Esophagus muscularis mucosa (tissue), 4 donors: ENCODE data around the gene RFX3. TPM values are rescaled to one million over a fixed set of nuclear protein-coding genes. Genes with fewer than 3 reads are reported as not detected.

Experiments
- DNase-seq: peaks from one replicate; pipeline ENCODE4 v3.0.0-alpha.2; 2017; ENCODE audit errors: extremely low spot score
- H3K27ac ChIP-seq, 4 donors: fragments of 200-600 bp; sonication (generic); replicated peaks in 1 of 4; 1 replicate in 3 of 4; 2 replicates in 1 of 4; pipeline ENCODE4 v1.5.1; 2016 to 2019; ENCODE audit warnings: mild to moderate bottlenecking in 1 of 4
- H3K27me3 ChIP-seq, 4 donors: fragments of 200-600 bp; sonication (generic); one replicate each; pipeline versions ENCODE4 v1.5.1 to v1.6.0; 2016 to 2019
- H3K36me3 ChIP-seq, 4 donors: fragments of 200-600 bp; sonication (generic); one replicate each; pipeline ENCODE4 v1.5.1; 2016 to 2019
- H3K4me1 ChIP-seq, 4 donors: fragments of 200-600 bp; sonication (generic); one replicate each; pipeline ENCODE4 v1.5.1; 2016 to 2019
- H3K4me3 ChIP-seq, 4 donors: fragments of 200-600 bp; sonication (generic); 1 replicate in 2 of 4; 2 replicates in 2 of 4; pipeline ENCODE4 v1.5.1; 2016 to 2019; ENCODE audit warnings: mild to moderate bottlenecking in 4 of 4, moderate library complexity in 1 of 4
- H3K9me3 ChIP-seq, 4 donors: fragments of 200-600 bp; sonication (generic); 1 replicate in 3 of 4; 2 replicates in 1 of 4; pipeline ENCODE4 v1.5.1; 2016 to 2019
- CTCF ChIP-seq, 3 experiments: fragments of 200-600 bp in 2 of 3; fragments of 450-650 bp in 1 of 3; sonication (generic) in 2 of 3; IDR thresholded peaks; one replicate each; pipeline ENCODE4 v1.5.1; 2017 to 2019; ENCODE audit warnings: antibody characterized with exemption in 3 of 3, mild to moderate bottlenecking in 2 of 3, moderate library complexity in 1 of 3
- EP300 ChIP-seq: sonication (generic); formaldehyde crosslinking; IDR thresholded peaks from one replicate; pipeline ENCODE4 v1.6.1; 2017; ENCODE audit warnings: antibody characterized with exemption
- POLR2A ChIP-seq: fragments of 450-650 bp; IDR thresholded peaks from one replicate; pipeline ENCODE4 v1.6.1; 2017; ENCODE audit warnings: antibody characterized with exemption, moderate library complexity, mild to moderate bottlenecking, low read depth
- POLR2AphosphoS5 ChIP-seq, 2 donors: sonication (generic); formaldehyde crosslinking; IDR thresholded peaks; one replicate each; pipeline ENCODE4 v1.6.1; 2017; ENCODE audit warnings: antibody characterized with exemption in 2 of 2
- WGBS: methylation state at CpG from one replicate; pipeline ENCODE4 v1.1.5; 2018; 5-methylcytosine and 5-hydroxymethylcytosine counted together
- intact Hi-C: fragments of 100-400 bp; cut with DNase I; formaldehyde crosslinking; loops from one replicate; pipeline ENCODE4 v1.15.1; 2023
- total RNA-seq, 4 donors: library from RNA; depleted of rRNA; stranded (reverse); fragments of >200 nt; gene quantifications; one replicate each; pipeline versions ENCODE4 v1.1.0 to v1.2.1, GENCODE V29; 2016

Gene RFX3
- total RNA-seq, 4 donors from 2014 or later: 4.5 to 7.9 (median 5.5) TPM

- TF ChIP-seq EP300: no peak
- TF ChIP-seq POLR2A: no peak
- TF ChIP-seq CTCF (IDR thresholded peaks at IDR 0.05): no peak
- no peak for TF ChIP-seq POLR2AphosphoS5 (IDR thresholded peaks at IDR 0.05)
- intact Hi-C loops: no loop called here
- no peaks in the 10 kb centered on the region for H3K4me1 ChIP-seq
- H3K27ac ChIP-seq: no peak overlapping the region
- no peaks in the 10 kb centered on the region for H3K9me3 ChIP-seq
- H3K4me3 ChIP-seq: no peak overlapping the region
- H3K36me3 ChIP-seq: peaks cover 0 to 33% (median 2%) of the 10 kb centered on the region in 4 donors
- no peak for DNase-seq
- WGBS: 84% methylated on average over 1 of the region's 1 CpG
- H3K27me3 ChIP-seq: no peaks in the 10 kb centered on the region
Observed at GRCh38 chr9:3268223-3268622, 257.6 kb downstream of the RFX3 start.

DNA sequence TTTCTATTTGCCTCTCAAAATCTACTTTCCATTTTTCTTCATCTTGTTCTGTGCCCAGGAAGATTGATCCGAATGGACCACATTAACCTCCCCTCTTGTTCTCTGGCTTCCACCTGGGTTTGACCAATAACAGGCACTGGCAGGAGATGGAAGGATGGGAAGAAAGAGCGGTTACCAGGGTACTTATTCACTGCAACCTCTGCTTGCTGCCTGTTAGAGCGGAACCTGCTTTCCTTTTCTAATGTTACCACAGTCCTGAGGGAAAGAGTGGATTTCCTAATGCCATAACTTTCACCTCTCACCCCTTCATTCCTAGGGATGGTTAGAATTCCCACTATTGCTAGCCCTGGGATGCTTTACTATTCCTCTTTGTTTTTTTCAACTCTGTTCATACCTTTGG lies 262.1 kb downstream of the RFX3 start:
- Histone ChIP-seq H3K27ac (no peak overlapping the region), H3K4me3 (no peak overlapping the region), H3K27me3 (no peaks in the 10 kb centered on the region), H3K9me3 (no peaks in the 10 kb centered on the region), H3K36me3 (peaks cover 0 to 35% (median 10%) of the 10 kb centered on the region in 4 donors), H3K4me1 (no peaks in the 10 kb centered on the region)
- WGBS: 97% methylated on average over 3 of the region's 3 CpGs
- intact Hi-C loops: no loop called here
- no peak for DNase-seq
- TF ChIP-seq POLR2A (no peak), CTCF (IDR thresholded peaks at IDR 0.05) (no peak), EP300 (no peak), POLR2AphosphoS5 (IDR thresholded peaks at IDR 0.05) (no peak)

DNA sequence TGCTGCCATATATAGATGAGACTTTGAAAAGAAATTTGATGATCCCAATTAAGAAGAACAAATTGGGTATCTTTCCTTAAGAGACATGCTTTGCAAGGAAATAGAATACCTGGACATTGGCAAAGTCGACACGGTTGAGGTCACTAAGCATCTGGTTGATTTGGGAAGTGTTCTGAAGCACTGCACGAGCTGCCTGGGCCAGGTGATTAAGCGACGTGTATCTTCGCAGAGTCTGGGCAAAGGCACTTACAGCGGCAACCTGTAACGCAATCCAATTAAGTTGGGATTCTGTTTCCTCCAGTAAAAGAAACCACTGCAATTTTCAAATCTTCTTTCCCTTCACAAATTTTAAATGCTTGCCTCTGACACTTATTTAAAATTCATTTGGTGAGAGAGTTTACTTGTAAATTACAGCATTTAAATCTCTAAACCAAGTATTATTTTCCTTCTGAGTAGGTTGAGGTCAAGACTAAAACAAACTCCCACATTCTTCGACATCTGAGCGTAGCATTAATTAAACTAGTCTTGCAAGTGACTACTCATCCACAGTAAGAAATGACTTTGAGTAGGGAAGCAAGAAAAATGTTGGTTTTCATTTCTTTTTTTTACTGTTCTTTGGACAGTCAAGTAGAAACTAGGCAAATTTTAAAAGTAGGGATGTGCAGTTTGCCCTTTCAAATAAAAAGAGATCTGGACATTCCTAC lies 262.8 kb downstream of the RFX3 start:
- intact Hi-C loops: no loop called here
- WGBS: 95% methylated on average over 10 of the region's 10 CpGs
- TF ChIP-seq EP300: no peak
- TF ChIP-seq POLR2AphosphoS5 (IDR thresholded peaks at IDR 0.05): no peak
- no peak for TF ChIP-seq CTCF (IDR thresholded peaks at IDR 0.05)
- no peak for TF ChIP-seq POLR2A
- no peak overlapping the region for H3K4me3 ChIP-seq
- no peaks in the 10 kb centered on the region for H3K4me1 ChIP-seq
- peaks cover 0 to 35% (median 10%) of the 10 kb centered on the region in 4 donors for H3K36me3 ChIP-seq
- no peak for DNase-seq
- H3K9me3 ChIP-seq: no peaks in the 10 kb centered on the region
- H3K27ac ChIP-seq: no peak overlapping the region
- no peaks in the 10 kb centered on the region for H3K27me3 ChIP-seq

DNA sequence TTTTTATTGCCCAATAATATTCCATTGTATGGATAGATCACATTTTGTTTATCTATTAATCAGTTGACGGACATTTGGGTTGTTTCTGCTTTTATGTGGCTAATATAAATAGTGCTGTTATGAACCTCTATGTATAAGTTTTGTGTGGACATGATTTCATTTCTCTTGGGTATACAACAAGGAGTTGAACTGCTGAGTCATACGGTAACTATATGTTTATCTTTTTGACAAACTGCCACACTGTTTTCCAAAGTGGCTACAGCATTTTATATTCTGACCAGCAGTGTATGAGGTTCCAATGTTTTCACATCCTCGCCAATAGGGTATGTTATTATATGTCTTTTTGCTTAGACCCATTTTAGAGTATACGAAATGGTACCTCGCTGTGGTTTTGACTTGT lies 264.3 kb downstream of the RFX3 start:
- Histone ChIP-seq H3K27ac (no peak overlapping the region), H3K4me3 (no peak overlapping the region), H3K36me3 (peaks cover 9 to 34% (median 16%) of the 10 kb centered on the region in 4 donors), H3K9me3 (no peaks in the 10 kb centered on the region), H3K4me1 (no peaks in the 10 kb centered on the region), H3K27me3 (no peaks in the 10 kb centered on the region)
- no peak for DNase-seq
- intact Hi-C loops: no loop called here
- 95% methylated on average over 5 of the region's 5 CpGs for WGBS
- TF ChIP-seq POLR2AphosphoS5 (IDR thresholded peaks at IDR 0.05) (no peak), POLR2A (no peak), CTCF (IDR thresholded peaks at IDR 0.05) (no peak), EP300 (no peak)
